HG02938 (cell line): ENCODE measurements around the gene ALG10.
"Not testable (repeated sequence)": the region's sequence is repeated elsewhere in the genome, so short reads cannot be mapped to it uniquely, and the experiment has no call there.

Source experiments
- ATAC-seq: cut with Tn5 transposase; IDR thresholded peaks from one replicate; pipeline ENCODE4 v1.9.1; 2021; ENCODE audit warnings: mild to moderate bottlenecking, moderate library complexity; ENCODE audit not compliant: unreplicated experiment

ALG10 gene, protein sequence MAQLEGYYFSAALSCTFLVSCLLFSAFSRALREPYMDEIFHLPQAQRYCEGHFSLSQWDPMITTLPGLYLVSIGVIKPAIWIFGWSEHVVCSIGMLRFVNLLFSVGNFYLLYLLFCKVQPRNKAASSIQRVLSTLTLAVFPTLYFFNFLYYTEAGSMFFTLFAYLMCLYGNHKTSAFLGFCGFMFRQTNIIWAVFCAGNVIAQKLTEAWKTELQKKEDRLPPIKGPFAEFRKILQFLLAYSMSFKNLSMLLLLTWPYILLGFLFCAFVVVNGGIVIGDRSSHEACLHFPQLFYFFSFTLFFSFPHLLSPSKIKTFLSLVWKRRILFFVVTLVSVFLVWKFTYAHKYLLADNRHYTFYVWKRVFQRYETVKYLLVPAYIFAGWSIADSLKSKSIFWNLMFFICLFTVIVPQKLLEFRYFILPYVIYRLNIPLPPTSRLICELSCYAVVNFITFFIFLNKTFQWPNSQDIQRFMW

DNA sequence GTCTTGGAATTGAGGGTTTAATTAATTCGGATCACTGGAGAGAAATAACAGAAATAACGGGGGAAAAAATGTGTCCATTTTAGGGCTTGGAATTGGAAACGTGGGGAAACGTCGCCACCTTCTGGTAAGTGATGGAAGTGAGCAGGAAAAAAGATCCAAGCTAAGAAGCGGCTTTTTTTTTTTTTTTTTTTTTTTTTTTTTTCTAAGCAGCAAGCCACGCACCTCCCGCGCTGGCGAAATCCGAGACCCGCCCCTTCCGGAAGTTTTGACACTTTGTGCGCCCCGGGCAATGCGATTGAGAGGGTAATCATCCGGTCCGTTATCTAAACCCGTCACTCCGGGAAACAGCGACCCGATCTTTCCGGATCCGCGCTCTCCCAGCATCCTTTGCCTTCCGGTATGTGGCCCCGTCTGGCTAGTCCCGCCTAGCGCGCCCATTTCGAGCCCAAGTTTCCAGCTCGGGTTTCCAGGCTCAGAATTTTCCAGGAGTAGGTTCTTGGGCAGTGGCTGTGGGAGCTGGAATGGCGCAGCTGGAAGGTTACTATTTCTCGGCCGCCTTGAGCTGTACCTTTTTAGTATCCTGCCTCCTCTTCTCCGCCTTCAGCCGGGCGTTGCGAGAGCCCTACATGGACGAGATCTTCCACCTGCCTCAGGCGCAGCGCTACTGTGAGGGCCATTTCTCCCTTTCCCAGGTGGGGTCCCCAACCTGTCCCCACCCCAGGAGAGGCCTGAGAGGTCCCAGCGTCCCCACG is at the start of gene ALG10:
Gene ALG10, plus strand, starts transcription at position 418 of the 752 bp plus-strand sequence. Its CDS starts 104 bp downstream, at position 522.
- ATAC-seq, result peak; percentile 100

DNA sequence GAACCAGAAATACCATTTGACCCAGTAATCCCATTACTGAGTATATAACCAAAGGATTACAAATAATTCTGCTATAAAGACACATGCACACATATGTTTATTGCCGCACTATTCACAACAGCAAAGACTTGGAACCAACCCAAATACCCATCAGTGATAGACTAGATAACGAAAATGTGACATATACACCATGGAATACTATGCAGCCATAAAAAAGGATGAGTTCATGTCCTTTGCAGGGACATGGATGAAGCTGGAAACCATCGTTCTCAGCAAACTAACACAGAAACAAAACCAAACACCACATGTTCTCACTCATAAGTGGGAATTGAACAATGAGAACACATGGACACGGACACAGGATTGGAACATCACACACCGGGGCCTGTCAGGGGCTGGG is 49.4 kb upstream of the ALG10 start:
- ATAC-seq, result not testable (repeated sequence)

DNA sequence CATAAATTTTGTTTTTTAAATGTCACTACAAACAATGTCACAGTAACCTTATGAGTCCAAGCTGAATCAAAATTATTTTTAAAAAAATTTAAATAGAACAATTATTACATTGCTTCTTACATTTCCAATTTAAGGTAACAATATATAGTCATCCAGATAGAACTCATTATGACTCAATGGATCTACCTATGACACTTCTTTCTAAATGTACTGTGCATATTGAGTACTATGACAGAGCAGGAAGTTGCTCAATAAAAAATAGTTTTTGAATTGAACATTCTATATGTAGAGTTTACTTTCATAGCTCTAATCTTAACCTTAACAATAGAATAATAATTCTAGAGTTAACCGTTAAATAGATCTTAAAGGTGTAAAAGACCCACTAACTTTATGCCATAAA is 44.4 kb upstream of the ALG10 start:
- no peak for ATAC-seq

DNA sequence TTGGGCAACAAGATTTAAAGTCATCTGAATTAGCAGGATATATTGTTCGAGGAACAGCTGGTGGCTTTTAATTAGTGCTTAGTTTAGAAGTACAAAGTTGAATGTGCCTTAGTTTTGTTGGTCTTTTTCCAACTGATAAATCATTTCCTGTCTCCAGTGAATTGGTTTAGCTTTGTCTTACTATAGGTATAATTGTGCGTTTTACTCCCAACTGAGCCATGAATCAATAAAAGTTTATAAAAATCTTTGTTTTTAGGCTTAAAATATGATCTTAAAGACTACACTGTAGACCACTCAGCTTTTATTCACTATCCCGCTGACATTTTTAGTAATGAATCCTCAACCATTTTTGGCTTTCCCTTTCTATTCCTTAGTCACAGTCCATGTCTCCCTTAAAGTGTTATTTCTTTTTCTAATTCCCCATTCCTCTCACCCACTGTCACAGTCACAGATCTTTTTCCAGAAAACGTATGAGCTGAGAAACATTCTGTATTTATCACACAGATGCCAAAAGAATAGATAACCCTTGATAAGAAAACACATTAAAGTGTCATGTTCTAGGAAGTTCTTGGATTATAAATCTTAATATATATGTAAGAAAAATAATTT is 34.0 kb upstream of the ALG10 start:
- no peak for ATAC-seq

DNA sequence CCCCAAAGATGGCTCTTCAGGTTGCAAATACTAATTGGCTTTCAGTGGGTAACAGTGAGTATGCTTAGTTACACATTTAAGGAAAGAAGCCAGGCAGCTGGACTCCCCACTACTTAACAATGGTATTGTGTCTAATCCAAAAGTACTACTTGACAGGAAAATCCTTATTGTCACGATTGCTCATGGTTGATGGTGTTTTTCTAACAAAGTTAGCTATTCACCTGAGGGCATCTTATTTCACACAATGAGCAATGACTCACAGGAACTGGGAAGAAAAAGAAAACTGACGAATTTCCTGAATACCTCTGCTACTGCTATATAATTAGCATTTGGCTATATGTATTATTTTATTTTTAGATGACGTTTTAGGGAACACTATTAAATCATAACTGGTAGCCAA is 33.4 kb upstream of the ALG10 start:
- no peak for ATAC-seq

DNA sequence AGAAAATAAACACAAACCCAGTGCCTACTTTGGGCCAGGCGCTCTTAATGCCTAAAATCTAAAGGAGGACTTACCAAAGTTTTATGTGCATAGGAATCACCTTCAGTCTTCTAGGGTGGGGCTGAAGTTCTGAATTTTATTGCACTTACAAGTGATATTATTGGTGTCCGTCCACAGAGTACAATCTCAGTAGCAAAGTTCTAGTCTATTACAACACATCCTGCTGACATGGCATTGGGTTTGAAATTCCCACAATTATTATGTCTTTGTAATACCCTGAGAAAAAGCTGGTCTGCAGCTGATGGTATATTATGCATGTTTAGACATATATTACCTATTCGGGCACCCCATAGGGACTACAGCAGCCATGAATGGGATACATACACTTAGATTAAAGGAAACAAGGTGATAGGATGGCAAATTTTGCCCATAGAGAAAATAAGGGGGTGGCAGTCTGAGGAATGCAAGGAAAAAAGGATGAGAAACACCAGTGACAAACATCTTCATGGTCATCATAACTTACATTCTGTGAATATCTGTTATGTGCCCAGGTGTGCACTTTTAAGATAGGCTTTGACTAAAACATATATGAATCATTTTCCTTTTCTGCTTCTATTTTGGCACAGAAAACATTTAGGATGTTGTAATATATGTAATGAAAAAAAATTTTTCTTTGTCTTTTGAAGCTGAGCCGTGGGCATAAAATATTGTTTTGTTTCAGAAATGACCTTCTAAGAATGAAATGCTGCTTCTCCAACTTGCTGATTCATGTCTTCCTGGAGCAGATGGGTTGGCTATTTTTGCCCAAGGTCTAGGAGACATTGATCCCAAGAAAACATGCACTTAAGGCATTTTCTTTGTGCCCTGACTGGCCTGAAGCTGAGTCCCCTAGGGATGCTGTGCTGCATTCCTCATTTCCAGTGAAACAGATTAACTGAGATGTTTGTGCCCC is 27.2 kb upstream of the ALG10 start:
- ATAC-seq, result no peak

DNA sequence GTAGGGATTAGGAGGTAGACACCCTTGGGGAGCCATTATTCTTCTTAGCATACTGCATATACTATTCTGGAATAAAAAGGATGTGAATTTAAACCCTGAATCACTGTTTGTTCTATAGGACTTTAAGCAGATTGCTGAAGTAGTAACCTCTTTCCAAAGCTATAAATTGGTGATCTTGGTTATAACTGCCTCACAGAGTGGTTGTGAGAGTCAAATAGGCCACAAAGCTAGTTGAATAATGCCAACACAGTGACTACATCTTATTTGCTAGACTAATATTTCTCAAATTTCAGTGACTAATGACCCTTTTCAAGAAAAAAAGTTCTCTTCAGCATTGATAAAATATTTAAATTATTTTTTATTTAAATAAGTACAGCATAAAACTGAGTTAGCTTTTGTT is 13.5 kb upstream of the ALG10 start:
- ATAC-seq, result not testable (repeated sequence)

DNA sequence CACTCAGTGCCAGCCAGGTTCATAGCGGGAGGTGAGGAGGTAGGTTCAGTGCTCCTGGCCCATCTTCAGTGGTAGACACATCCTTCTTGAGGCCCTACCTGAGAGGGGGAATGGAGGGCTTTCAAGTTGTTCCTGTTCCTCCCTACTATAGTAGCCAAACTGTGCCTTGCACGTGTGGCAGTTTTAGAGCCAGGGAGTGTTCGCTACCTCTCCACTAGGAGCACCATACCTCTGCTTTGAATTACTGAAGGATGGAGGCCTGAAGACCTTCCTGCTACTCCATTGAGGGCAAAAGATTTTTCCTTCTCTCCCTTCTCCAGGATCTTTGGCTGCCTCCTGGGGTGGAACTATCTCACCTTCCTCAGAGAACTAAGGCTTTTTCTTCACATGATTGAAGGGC is 5.9 kb upstream of the ALG10 start:
- no peak for ATAC-seq

DNA sequence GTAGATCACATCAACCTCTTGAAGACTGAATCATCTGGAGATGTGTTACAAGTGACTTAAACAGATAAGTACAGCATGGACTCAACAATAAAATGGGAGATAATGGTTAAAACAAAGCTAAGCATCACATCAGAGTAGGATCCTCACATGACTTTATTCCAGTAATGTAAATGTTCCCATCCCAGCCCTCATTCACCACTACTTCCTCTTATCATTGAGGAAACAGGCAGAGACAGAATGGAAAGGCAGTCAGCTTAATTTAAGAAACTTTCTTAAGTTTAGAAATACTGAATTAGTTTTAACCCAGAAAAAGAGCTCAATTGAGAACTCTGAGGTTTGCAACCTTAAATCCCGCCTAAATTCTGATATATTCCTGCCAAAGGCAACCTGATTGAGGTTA is 1.2 kb upstream of the ALG10 start:
- ATAC-seq, result no peak

DNA sequence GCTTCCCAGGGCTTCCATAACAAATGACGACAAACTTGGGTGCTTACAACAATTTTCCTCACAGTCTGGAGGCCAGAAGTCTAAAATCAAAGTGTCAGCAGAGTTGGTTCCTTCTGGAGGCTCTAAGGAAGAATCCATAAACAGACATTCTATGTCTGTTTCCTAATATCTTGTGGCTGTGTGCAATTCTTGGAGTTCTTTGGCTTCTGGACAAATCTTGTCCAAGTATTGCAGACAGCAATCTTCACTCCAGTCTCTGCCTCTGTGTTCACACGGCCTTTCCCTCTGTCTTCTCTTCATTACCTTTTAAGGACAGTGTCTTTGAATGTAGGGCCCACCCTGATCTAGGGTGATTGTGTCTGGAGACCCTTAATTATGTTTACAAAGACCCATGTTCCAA is 5.4 kb downstream of the ALG10 start:
- ATAC-seq, result not testable (repeated sequence)

DNA sequence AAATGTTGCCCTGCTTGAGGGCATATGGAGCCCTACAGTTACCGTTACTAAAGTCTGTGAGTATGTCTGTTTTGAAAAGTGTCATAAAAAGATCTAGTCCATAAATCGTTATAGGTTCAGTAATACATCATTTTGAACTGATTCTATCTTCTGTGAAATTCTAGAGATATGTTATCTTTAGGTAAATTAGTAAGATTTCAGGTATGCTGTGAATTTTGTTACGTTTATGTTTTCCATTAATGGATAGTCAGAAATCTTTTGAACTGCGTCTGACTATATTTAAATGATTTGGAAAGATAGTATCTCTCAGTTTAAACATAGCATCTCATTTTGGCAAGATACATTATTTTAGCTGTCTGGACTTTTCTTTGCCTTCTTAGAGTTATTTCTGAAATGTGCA is 8.3 kb downstream of the ALG10 start:
- no peak for ATAC-seq

DNA sequence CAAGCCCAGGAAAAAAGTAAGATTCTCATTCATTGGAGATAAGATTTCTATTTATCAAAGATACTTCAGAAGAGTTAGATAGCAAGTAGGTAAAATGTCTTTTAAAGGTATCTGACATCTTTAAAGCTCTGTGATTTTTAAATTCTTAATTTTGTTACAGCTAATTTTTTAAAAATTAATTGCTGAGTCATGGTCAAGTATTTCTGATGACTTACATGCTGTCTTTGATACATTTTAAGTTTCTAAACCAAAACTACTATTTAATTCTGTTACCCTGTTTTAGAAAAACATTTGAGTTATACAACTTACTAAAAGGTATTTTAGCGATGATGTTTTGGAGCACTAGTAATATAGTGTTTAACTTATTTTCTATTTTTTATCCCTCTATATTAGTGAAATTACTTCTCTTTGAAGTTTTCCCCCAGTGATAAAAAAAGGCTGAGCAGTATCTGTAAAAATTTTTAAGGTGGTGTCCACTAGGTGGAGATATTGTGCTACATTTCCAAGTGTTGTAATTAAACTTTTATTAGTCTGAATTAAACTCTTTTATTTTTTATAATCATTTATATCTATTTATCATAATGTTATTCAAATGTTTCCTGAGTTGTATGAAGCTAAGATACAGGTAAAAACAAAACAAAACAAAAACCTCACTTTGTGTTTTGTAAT is 11.5 kb downstream of the ALG10 start:
- ATAC-seq, result no peak

DNA sequence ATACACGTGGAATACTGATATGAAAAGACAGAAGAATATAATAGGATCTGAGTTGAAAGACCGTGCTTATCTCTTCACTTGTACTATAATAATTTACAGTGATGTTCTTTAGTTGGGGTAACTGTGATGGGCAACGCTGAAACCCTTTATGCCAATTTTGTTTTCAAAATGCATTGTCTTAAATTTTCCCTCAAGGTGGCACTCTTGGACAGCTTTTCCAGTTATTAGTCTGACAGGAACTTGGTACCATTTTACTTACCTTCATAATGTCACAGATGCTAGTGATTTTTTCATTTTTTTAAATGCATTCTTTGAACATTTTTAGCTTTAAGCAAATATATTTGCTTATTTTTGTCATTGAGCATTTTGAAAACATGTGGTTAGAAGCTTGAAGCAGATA is 16.1 kb downstream of the ALG10 start:
- ATAC-seq, result not testable (repeated sequence)

DNA sequence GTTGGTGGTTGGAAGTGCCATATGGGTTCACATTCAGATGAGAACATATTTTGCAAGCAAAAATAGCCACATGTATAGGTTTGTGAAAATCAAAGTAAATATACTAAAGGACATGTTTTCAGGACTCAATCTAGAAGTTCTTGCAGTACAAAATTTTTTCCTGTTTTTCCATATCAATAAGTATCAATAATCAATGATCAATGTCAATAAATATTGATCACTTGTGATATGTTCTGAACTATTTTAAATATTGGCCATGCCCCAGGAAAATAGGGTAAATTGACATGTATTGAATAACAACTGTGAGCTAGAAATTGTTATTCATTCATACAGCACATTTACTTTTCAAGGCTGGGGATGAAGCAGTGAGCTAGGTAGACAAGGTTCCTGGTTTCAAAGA is 24.3 kb downstream of the ALG10 start:
- ATAC-seq, result no peak

DNA sequence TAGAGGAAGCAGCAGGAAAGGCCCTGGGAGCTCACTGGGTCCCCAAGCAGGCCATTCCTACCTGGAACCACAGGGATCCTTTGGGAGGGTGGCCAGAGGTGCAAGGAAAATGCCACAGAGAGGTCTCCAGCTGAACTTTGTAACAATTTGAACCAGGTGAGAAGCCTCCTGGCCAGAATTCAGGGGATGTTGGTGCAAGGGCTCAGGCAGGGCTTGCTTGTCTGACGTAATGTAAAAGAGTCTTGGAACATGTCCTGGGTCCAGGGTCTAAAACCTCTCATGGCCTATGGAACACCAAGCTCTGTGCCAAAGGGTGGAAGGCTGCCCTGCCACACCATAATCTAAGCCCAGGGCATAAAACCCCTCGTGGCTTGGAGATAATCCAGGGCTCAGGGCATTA is 25.6 kb downstream of the ALG10 start:
- not testable (repeated sequence) for ATAC-seq

DNA sequence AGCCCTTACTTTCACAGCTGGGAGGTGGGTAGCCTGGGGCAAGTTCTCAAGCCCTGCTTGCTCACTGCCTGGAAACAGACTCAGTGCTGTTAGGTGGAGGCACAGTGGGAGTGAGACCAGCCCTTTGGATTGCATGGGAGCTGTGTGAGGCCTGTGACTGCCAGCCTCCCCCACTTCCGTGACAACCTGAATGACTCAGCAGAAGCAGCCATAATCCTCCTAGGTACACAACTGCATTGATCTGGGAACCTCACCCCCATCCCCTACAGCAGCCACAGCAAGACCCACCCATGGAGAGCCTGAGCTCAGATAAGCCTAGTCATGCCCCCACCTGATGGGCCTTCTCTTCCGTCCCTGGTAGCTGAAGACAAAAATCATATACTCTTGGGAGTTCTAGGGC is 26.4 kb downstream of the ALG10 start:
- ATAC-seq, result no peak

DNA sequence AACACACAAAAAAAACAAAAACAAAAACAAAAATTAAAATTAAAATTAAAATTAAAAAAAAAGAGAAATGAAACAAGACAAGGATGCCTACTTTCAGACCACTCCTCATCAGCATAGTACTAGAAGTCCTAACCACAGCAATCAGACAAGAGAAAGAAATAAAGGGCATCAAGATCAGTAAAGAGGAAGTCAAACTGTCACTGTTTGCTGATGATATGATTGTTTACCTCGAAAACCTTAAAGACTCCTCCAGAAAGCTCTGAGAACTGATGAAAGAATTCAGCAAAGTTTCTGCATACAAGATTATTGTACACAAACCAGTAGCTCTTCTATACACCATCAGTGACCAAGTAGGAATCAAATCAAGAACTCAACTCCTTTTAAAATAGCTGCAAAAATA is 29.2 kb downstream of the ALG10 start:
- no peak for ATAC-seq

DNA sequence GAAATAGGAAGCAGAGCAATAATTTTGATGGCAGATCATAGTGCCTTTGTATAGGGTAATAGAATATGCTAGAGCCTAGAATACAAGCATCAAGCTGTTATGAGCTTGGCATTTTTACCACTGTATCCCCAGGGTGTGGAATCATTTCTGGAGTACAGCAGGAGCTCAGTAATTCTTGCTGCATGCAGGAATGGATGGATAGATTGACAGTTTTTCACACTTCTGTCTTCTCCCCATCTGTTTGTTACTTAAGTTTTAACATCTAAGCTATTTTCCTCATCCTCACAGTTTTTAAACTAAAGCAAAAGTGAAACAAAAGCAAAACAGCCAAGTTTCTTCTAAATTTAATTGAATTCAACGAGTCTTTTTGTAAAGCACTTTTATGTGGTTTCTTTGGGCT is 32.6 kb downstream of the ALG10 start:
- no peak for ATAC-seq
